ENCODE data around the gene CDH5. TPM values are rescaled to one million over a fixed set of nuclear protein-coding genes. Genes with fewer than 3 reads are reported as not detected.

The CDH5 gene
- total RNA-seq, 2 experiments from 2014 or later: not detected

DNA sequence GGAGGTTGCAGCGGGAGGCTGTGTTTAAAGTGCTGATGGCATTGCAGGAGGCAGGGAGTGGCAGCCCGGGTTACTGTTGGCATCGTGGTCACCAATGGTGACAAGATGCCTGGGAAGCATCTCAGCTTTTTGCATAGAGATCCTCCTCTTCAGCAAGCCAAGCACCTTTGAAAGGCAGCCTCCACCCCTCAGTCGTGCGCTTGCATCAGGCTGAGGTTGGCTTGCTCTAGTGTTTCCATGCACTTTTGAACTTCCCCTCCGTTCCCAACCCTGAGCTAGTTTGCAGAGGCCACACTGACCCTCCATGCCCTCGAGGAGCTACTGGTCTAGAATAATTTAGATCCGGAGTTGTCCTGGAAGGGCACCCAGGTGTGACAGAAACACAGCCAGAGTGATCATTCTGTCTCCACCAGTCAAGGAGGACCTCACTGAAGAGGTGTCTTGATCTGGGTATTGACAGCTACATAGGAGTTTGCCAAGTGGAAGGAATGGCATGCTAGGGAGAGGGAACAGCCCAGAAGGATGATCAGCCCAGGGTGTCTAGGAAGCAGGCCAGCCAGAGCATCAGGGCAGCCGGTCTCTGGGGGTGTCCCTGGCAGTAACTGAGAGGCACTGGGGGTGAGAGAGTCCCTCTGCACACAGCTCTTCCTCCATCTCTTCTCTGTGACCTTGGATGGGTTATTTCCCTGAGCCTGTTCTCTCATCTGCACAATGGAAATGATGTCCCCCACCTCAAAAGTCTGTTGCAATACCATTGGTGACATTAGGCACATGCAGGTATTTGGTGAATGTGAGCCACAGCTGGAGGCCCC, 68.3 kb downstream of the CDH5 start:
- TF ChIP-seq, protein P1, sequence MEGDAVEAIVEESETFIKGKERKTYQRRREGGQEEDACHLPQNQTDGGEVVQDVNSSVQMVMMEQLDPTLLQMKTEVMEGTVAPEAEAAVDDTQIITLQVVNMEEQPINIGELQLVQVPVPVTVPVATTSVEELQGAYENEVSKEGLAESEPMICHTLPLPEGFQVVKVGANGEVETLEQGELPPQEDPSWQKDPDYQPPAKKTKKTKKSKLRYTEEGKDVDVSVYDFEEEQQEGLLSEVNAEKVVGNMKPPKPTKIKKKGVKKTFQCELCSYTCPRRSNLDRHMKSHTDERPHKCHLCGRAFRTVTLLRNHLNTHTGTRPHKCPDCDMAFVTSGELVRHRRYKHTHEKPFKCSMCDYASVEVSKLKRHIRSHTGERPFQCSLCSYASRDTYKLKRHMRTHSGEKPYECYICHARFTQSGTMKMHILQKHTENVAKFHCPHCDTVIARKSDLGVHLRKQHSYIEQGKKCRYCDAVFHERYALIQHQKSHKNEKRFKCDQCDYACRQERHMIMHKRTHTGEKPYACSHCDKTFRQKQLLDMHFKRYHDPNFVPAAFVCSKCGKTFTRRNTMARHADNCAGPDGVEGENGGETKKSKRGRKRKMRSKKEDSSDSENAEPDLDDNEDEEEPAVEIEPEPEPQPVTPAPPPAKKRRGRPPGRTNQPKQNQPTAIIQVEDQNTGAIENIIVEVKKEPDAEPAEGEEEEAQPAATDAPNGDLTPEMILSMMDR (conservative IDR thresholded peaks at IDR 0.05; ENCODE audit: low read length): no peak
- TF ChIP-seq EZH2phosphoT487 (IDR thresholded peaks at IDR 0.05; ENCODE audit: borderline replicate concordance, low read depth, low read length): no peak
- Histone ChIP-seq H3K27ac (ENCODE audit: low read depth, low read length, poor library complexity, severe bottlenecking) (no peak overlapping the region), H2AFZ (ENCODE audit: low read length) (no peak overlapping the region), H3K4me1 (ENCODE audit: insufficient read depth, low read length, poor library complexity, severe bottlenecking) (no peaks in the 10 kb centered on the region), H3K36me3 (ENCODE audit: insufficient read depth, low read length) (no peaks in the 10 kb centered on the region), H3K4me3 (ENCODE audit: low read depth, low read length, poor library complexity, severe bottlenecking) (no peak overlapping the region), H4K20me1 (ENCODE audit: insufficient read depth, low read length) (no peaks in the 10 kb centered on the region), H3K9me2 (ENCODE audit: insufficient read depth, low read length) (no peaks in the 10 kb centered on the region), H3K79me2 (ENCODE audit: insufficient read depth, low read depth, low read length) (no peaks in the 10 kb centered on the region), H3K9me3 (ENCODE audit: low read length) (no peaks in the 10 kb centered on the region), H3K4me2 (ENCODE audit: low read length) (no peak overlapping the region)
- intact Hi-C loops (cut with micrococcal nuclease; ENCODE audit: unreplicated experiment): no loop called here
- no TSS peak for BruUV-seq (replicated peaks)
- POLR2A ChIA-PET: no interaction called here
- no peak for DNase-seq (ENCODE audit: low spot score)
- CTCF ChIA-PET (ENCODE audit: unreplicated experiment): no interaction called here

DNA sequence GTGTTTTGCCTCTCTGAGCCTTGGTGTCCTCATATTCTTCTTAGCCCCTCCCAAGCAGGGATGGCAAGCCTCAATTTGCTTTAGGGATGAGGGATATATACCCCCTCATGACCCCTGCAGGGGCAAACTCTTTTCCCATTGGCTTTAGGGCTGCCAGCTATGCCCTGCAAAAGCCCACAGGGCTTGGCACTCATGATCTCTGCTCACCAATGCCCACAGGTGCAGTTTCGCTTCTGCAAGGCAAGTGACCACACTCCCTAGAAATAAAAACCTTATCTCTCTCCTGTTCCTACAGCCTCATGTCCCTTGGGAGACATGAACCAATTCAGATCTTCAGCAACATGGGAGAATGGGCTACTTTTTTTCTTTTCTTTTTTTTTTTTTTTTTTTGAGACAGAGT, 69.4 kb downstream of the CDH5 start:
- H3K36me3 ChIP-seq (ENCODE audit: insufficient read depth, low read length): no peaks in the 10 kb centered on the region
- H4K20me1 ChIP-seq (ENCODE audit: insufficient read depth, low read length): no peaks in the 10 kb centered on the region
- no peaks in the 10 kb centered on the region for H3K9me3 ChIP-seq (ENCODE audit: low read length)
- POLR2A ChIA-PET: no interaction called here
- no peak for TF ChIP-seq EZH2phosphoT487 (IDR thresholded peaks at IDR 0.05; ENCODE audit: borderline replicate concordance, low read depth, low read length)
- TF ChIP-seq, protein P1 (conservative IDR thresholded peaks at IDR 0.05; ENCODE audit: low read length): no peak
- H3K4me2 ChIP-seq (ENCODE audit: low read length): no peak overlapping the region
- H3K4me1 ChIP-seq (ENCODE audit: insufficient read depth, low read length, poor library complexity, severe bottlenecking): no peaks in the 10 kb centered on the region
- no peak overlapping the region for H2AFZ ChIP-seq (ENCODE audit: low read length)
- intact Hi-C loops (cut with micrococcal nuclease; ENCODE audit: unreplicated experiment): no loop called here
- no peaks in the 10 kb centered on the region for H3K9me2 ChIP-seq (ENCODE audit: insufficient read depth, low read length)
- BruUV-seq (replicated peaks): no TSS peak
- H3K79me2 ChIP-seq (ENCODE audit: insufficient read depth, low read depth, low read length): no peaks in the 10 kb centered on the region
- CTCF ChIA-PET (ENCODE audit: unreplicated experiment): no interaction called here
- H3K4me3 ChIP-seq (ENCODE audit: low read depth, low read length, poor library complexity, severe bottlenecking): no peak overlapping the region
- DNase-seq (ENCODE audit: low spot score): no peak
- no peak overlapping the region for H3K27ac ChIP-seq (ENCODE audit: low read depth, low read length, poor library complexity, severe bottlenecking)

- Histone ChIP-seq H3K9me2 (ENCODE audit: insufficient read depth, low read length) (no peaks in the 10 kb centered on the region), H3K4me2 (ENCODE audit: low read length) (no peak overlapping the region), H3K9me3 (ENCODE audit: low read length) (no peaks in the 10 kb centered on the region), H3K4me1 (ENCODE audit: insufficient read depth, low read length, poor library complexity, severe bottlenecking) (no peaks in the 10 kb centered on the region), H3K36me3 (ENCODE audit: insufficient read depth, low read length) (no peaks in the 10 kb centered on the region), H3K79me2 (ENCODE audit: insufficient read depth, low read depth, low read length) (no peaks in the 10 kb centered on the region), H3K27ac (ENCODE audit: low read depth, low read length, poor library complexity, severe bottlenecking) (no peak overlapping the region), H3K4me3 (ENCODE audit: low read depth, low read length, poor library complexity, severe bottlenecking) (no peak overlapping the region), H4K20me1 (ENCODE audit: insufficient read depth, low read length) (no peaks in the 10 kb centered on the region), H2AFZ (ENCODE audit: low read length) (no peak overlapping the region)
- ChIA-PET CTCF (ENCODE audit: unreplicated experiment) (no interaction called here), POLR2A (interaction anchor here (0.6 kb wide), 1 partner anchor 419 kb away, joined by 3 read pairs; no protein-coding TSS in a partner anchor)
- no peak for DNase-seq (ENCODE audit: low spot score)
- intact Hi-C loops (cut with micrococcal nuclease; ENCODE audit: unreplicated experiment): no loop called here
- no TSS peak for BruUV-seq (replicated peaks)
- TF ChIP-seq EZH2phosphoT487 (IDR thresholded peaks at IDR 0.05; ENCODE audit: borderline replicate concordance, low read depth, low read length): no peak
- TF ChIP-seq, protein P1 (conservative IDR thresholded peaks at IDR 0.05; ENCODE audit: low read length): no peak
These were observed 71.0 kb downstream of the CDH5 start for GRCh38 chr16:66437391-66437945.
